ENCODE data around the gene AKAP1.

The AKAP1 gene

GRCh38 chr17:57073626-57074025 is 11.4 kb upstream of the AKAP1 start:
- H3K4me3 ChIP-seq (ENCODE audit: control insufficient read depth, low read depth, low read length), result no peak overlapping the region
- DNase-seq (ENCODE audit: low read depth), result no peak
- TF ChIP-seq CTCF (IDR thresholded peaks at IDR 0.05; ENCODE audit: control insufficient read depth, insufficient read depth, low read depth, low read length, missing control alignments), result no peak

- no peak for TF ChIP-seq CTCF (IDR thresholded peaks at IDR 0.05; ENCODE audit: control insufficient read depth, insufficient read depth, low read depth, low read length, missing control alignments)
- no peak overlapping the region for H3K4me3 ChIP-seq (ENCODE audit: control insufficient read depth, low read depth, low read length)
- no peak for DNase-seq (ENCODE audit: low read depth)
These were observed 9.9 kb upstream of the AKAP1 start for GRCh38 chr17:57075193-57075592.

- no peak for TF ChIP-seq CTCF (IDR thresholded peaks at IDR 0.05; ENCODE audit: control insufficient read depth, insufficient read depth, low read depth, low read length, missing control alignments)
- H3K4me3 ChIP-seq (ENCODE audit: control insufficient read depth, low read depth, low read length), result no peak overlapping the region
- no peak for DNase-seq (ENCODE audit: low read depth)
These were observed 9.3 kb upstream of the AKAP1 start for GRCh38 chr17:57075785-57076184.

GRCh38 chr17:57077000-57077399 is 8.0 kb upstream of the AKAP1 start:
- H3K4me3 ChIP-seq (ENCODE audit: control insufficient read depth, low read depth, low read length), result no peak overlapping the region
- no peak for DNase-seq (ENCODE audit: low read depth)
- no peak for TF ChIP-seq CTCF (IDR thresholded peaks at IDR 0.05; ENCODE audit: control insufficient read depth, insufficient read depth, low read depth, low read length, missing control alignments)

GRCh38 chr17:57078274-57078673 is 6.8 kb upstream of the AKAP1 start:
- no peak for TF ChIP-seq CTCF (IDR thresholded peaks at IDR 0.05; ENCODE audit: control insufficient read depth, insufficient read depth, low read depth, low read length, missing control alignments)
- no peak overlapping the region for H3K4me3 ChIP-seq (ENCODE audit: control insufficient read depth, low read depth, low read length)
- no peak for DNase-seq (ENCODE audit: low read depth)

- DNase-seq (ENCODE audit: low read depth), result no peak
- no peak for TF ChIP-seq CTCF (IDR thresholded peaks at IDR 0.05; ENCODE audit: control insufficient read depth, insufficient read depth, low read depth, low read length, missing control alignments)
- no peak overlapping the region for H3K4me3 ChIP-seq (ENCODE audit: control insufficient read depth, low read depth, low read length)
These were observed 4.3 kb upstream of the AKAP1 start for GRCh38 chr17:57080718-57081117.

- no peak for TF ChIP-seq CTCF (IDR thresholded peaks at IDR 0.05; ENCODE audit: control insufficient read depth, insufficient read depth, low read depth, low read length, missing control alignments)
- no peak overlapping the region for H3K4me3 ChIP-seq (ENCODE audit: control insufficient read depth, low read depth, low read length)
- DNase-seq (ENCODE audit: low read depth), result no peak
These were observed 2.6 kb upstream of the AKAP1 start for GRCh38 chr17:57082441-57082840.
